ENCODE results near the gene PTPRO. TPM values are rescaled to one million over a fixed set of nuclear protein-coding genes. Genes with fewer than 3 reads are reported as not detected.

The PTPRO gene
- total RNA-seq, 4 donors from 2014 or later = 1.2 to 4.1 (median 2.1) TPM

- TF ChIP-seq CTCF (IDR thresholded peaks at IDR 0.05) (no peak), POLR2A (IDR thresholded peaks at IDR 0.05) (no peak)
Observed at GRCh38 chr12:15372352-15372751, 50.0 kb downstream of the PTPRO start.

GRCh38 chr12:15387772-15388171, 65.5 kb downstream of the PTPRO start:
- DNase-seq = no peak
- H3K4me3 ChIP-seq = no peak overlapping the region
- H3K4me1 ChIP-seq = no peaks in the 10 kb centered on the region
- H3K27ac ChIP-seq = no peak overlapping the region
- H3K9me3 ChIP-seq = no peaks in the 10 kb centered on the region
- H3K36me3 ChIP-seq = no peaks in the 10 kb centered on the region
- H3K27me3 ChIP-seq = no peaks in the 10 kb centered on the region
- no peak for TF ChIP-seq CTCF (IDR thresholded peaks at IDR 0.05)
- TF ChIP-seq POLR2A (IDR thresholded peaks at IDR 0.05) = no peak

More at GRCh38 chr12:15372352-15372751, 50.0 kb downstream of the PTPRO start:
- H3K27ac ChIP-seq = no peak overlapping the region
- no peaks in the 10 kb centered on the region for H3K4me1 ChIP-seq
- DNase-seq = no peak
- no peaks in the 10 kb centered on the region for H3K36me3 ChIP-seq
- no peaks in the 10 kb centered on the region for H3K27me3 ChIP-seq
- H3K9me3 ChIP-seq = peaks cover 0 to 3% (median 0%) of the 10 kb centered on the region in 4 donors
- no peak overlapping the region for H3K4me3 ChIP-seq

- H3K4me3 ChIP-seq = no peak overlapping the region
- no peaks in the 10 kb centered on the region for H3K9me3 ChIP-seq
- no peaks in the 10 kb centered on the region for H3K4me1 ChIP-seq
- TF ChIP-seq POLR2A (IDR thresholded peaks at IDR 0.05) (no peak), CTCF (IDR thresholded peaks at IDR 0.05) (no peak)
- DNase-seq = no peak
- H3K27me3 ChIP-seq = no peaks in the 10 kb centered on the region
- H3K36me3 ChIP-seq = no peaks in the 10 kb centered on the region
- H3K27ac ChIP-seq = no peak overlapping the region
Observed at GRCh38 chr12:15389561-15389960, 67.3 kb downstream of the PTPRO start.

GRCh38 chr12:15393037-15393436, 70.7 kb downstream of the PTPRO start:
- no peak for DNase-seq
- H3K36me3 ChIP-seq = no peaks in the 10 kb centered on the region
- H3K27me3 ChIP-seq = no peaks in the 10 kb centered on the region
- no peaks in the 10 kb centered on the region for H3K9me3 ChIP-seq
- TF ChIP-seq POLR2A (IDR thresholded peaks at IDR 0.05) (no peak), CTCF (IDR thresholded peaks at IDR 0.05) (no peak)
- no peak overlapping the region for H3K27ac ChIP-seq
- no peak overlapping the region for H3K4me3 ChIP-seq
- H3K4me1 ChIP-seq = no peaks in the 10 kb centered on the region

- Histone ChIP-seq H3K27ac (no peak overlapping the region), H3K36me3 (no peaks in the 10 kb centered on the region), H3K9me3 (no peaks in the 10 kb centered on the region), H3K4me3 (no peak overlapping the region), H3K4me1 (no peaks in the 10 kb centered on the region), H3K27me3 (no peaks in the 10 kb centered on the region)
- TF ChIP-seq POLR2A (IDR thresholded peaks at IDR 0.05) = no peak
- TF ChIP-seq CTCF (IDR thresholded peaks at IDR 0.05) = no peak
- no peak for DNase-seq
Observed at GRCh38 chr12:15393995-15394394, 71.7 kb downstream of the PTPRO start.

GRCh38 chr12:15404485-15404884, 82.2 kb downstream of the PTPRO start:
- no peaks in the 10 kb centered on the region for H3K36me3 ChIP-seq
- TF ChIP-seq POLR2A (IDR thresholded peaks at IDR 0.05) (no peak), CTCF (IDR thresholded peaks at IDR 0.05) (no peak)

More at GRCh38 chr12:15404485-15404884, 82.2 kb downstream of the PTPRO start:
- no peak for DNase-seq
- Histone ChIP-seq H3K9me3 (no peaks in the 10 kb centered on the region), H3K4me1 (no peaks in the 10 kb centered on the region), H3K27me3 (peaks cover 0 to 5% of the 10 kb centered on the region in 2 donors), H3K27ac (no peak overlapping the region), H3K4me3 (no peak overlapping the region)

Measured in Peyer's patch (tissue), 4 donors.